ENCODE results near the gene TPPP2.

TPPP2 gene

GRCh38 chr14:21043974-21044618, 14.1 kb downstream of the TPPP2 start:
- H3K4me3 ChIP-seq (ENCODE audit: low read length) = no peak overlapping the region
- peaks cover 10% of the 10 kb centered on the region for H3K4me1 ChIP-seq (ENCODE audit: control insufficient read depth, insufficient read depth, low read length)

GRCh38 chr14:21047378-21047781, 17.4 kb downstream of the TPPP2 start:
- Histone ChIP-seq H3K4me1 (ENCODE audit: control insufficient read depth, insufficient read depth, low read length) (no peaks in the 10 kb centered on the region), H3K27me3 (ENCODE audit: control insufficient read depth, insufficient read depth, low read length) (no peaks in the 10 kb centered on the region), H3K9ac (ENCODE audit: low read length) (no peak overlapping the region), H3K36me3 (ENCODE audit: control insufficient read depth, insufficient read depth, low read length) (no peaks in the 10 kb centered on the region), H3K4me3 (ENCODE audit: low read length) (no peak overlapping the region), H3K27ac (ENCODE audit: low read depth, low read length) (no peak overlapping the region)

More at GRCh38 chr14:21043974-21044618, 14.1 kb downstream of the TPPP2 start:
- Histone ChIP-seq H3K36me3 (ENCODE audit: control insufficient read depth, insufficient read depth, low read length) (no peaks in the 10 kb centered on the region), H3K27ac (ENCODE audit: low read depth, low read length) (no peak overlapping the region), H3K9ac (ENCODE audit: low read length) (no peak overlapping the region), H3K27me3 (ENCODE audit: control insufficient read depth, insufficient read depth, low read length) (no peaks in the 10 kb centered on the region)

DNA sequence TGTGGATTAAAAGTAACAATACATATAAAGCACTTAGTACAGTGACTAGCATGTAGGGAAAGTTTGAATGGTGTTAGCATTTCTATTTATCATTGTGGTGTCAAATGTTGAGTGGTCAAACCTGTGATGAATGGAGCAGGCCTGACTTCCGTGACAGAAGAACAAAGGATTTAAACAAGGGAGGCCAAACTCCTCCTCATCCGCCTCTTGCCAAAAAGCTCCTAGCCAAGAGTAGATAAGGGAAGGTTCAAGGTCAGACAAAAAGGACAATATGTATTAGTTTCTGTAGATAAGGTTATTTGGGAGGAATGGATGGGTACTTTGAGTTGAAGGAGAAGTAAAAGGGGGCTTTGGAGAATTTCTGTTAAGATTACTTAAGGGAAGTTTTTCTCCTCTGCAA, 18.6 kb downstream of the TPPP2 start:
- Histone ChIP-seq H3K27ac (ENCODE audit: low read depth, low read length) (no peak overlapping the region), H3K4me1 (ENCODE audit: control insufficient read depth, insufficient read depth, low read length) (no peaks in the 10 kb centered on the region)

GRCh38 chr14:21049271-21049673, 19.3 kb downstream of the TPPP2 start:
- no peak overlapping the region for H3K27ac ChIP-seq (ENCODE audit: low read depth, low read length)
- no peaks in the 10 kb centered on the region for H3K4me1 ChIP-seq (ENCODE audit: control insufficient read depth, insufficient read depth, low read length)
- no peak overlapping the region for H3K4me3 ChIP-seq (ENCODE audit: low read length)
- no peaks in the 10 kb centered on the region for H3K27me3 ChIP-seq (ENCODE audit: control insufficient read depth, insufficient read depth, low read length)
- no peaks in the 10 kb centered on the region for H3K36me3 ChIP-seq (ENCODE audit: control insufficient read depth, insufficient read depth, low read length)
- H3K9ac ChIP-seq (ENCODE audit: low read length) = no peak overlapping the region

More for the DNA sequence above, 18.6 kb downstream of the TPPP2 start:
- Histone ChIP-seq H3K9ac (ENCODE audit: low read length) (no peak overlapping the region), H3K27me3 (ENCODE audit: control insufficient read depth, insufficient read depth, low read length) (no peaks in the 10 kb centered on the region), H3K4me3 (ENCODE audit: low read length) (no peak overlapping the region), H3K36me3 (ENCODE audit: control insufficient read depth, insufficient read depth, low read length) (no peaks in the 10 kb centered on the region)

GRCh38 chr14:21050597-21050996, 20.6 kb downstream of the TPPP2 start:
- Histone ChIP-seq H3K36me3 (ENCODE audit: control insufficient read depth, insufficient read depth, low read length) (no peaks in the 10 kb centered on the region), H3K27me3 (ENCODE audit: control insufficient read depth, insufficient read depth, low read length) (no peaks in the 10 kb centered on the region), H3K4me3 (ENCODE audit: low read length) (no peak overlapping the region), H3K4me1 (ENCODE audit: control insufficient read depth, insufficient read depth, low read length) (no peaks in the 10 kb centered on the region), H3K27ac (ENCODE audit: low read depth, low read length) (no peak overlapping the region), H3K9ac (ENCODE audit: low read length) (no peak overlapping the region)

DNA sequence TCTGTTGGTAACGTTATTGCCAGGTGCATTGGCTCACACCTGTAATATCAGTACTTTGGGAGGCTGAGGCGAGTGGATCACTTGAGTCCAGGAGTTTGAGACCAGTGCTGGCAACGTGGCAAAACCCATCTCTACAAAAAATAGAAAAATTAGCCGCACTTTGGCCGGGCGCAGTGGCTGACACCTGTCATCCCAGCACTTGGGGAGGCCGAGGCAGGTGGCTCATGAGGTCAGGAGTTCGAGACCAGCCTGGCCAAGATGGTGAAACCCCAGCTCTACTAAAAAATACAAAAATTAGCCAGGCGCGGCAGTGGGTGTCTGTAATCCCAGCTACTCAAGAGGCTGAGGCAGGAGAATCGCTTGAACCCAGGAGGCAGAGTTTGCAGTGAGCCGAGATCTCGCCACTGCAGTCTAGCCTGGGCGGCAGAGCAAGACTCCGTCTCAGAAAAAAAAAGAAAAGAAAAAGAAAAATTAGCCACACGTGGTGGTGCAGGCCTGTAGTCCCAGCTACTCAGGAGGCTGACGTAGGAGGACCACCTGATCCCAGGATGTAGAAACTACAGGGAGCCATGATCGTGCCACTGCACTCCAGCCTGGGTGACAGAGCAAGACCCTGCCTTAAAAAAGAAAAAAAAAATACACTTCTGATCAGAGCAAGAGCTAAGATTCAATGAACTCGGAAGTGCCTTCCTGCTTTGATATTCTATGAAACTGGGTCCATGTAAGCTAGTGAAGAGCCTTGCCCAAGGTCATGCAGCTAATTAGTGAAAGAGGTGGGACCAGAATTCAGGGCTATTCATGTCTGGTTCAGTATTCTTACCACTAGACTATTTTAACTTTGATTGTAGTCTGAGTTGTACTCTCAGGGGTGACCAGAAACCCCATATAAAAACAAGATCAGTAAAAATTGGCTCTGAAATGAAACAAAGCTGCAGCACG, 23.4 kb downstream of the TPPP2 start:
- no peaks in the 10 kb centered on the region for H3K36me3 ChIP-seq (ENCODE audit: control insufficient read depth, insufficient read depth, low read length)
- no peaks in the 10 kb centered on the region for H3K27me3 ChIP-seq (ENCODE audit: control insufficient read depth, insufficient read depth, low read length)
- H3K27ac ChIP-seq (ENCODE audit: low read depth, low read length) = no peak overlapping the region
- H3K4me3 ChIP-seq (ENCODE audit: low read length) = no peak overlapping the region
- no peak overlapping the region for H3K9ac ChIP-seq (ENCODE audit: low read length)
- no peaks in the 10 kb centered on the region for H3K4me1 ChIP-seq (ENCODE audit: control insufficient read depth, insufficient read depth, low read length)

- Histone ChIP-seq H3K4me3 (ENCODE audit: low read length) (no peak overlapping the region), H3K4me1 (ENCODE audit: control insufficient read depth, insufficient read depth, low read length) (no peaks in the 10 kb centered on the region), H3K27me3 (ENCODE audit: control insufficient read depth, insufficient read depth, low read length) (no peaks in the 10 kb centered on the region), H3K27ac (ENCODE audit: low read depth, low read length) (no peak overlapping the region), H3K36me3 (ENCODE audit: control insufficient read depth, insufficient read depth, low read length) (no peaks in the 10 kb centered on the region), H3K9ac (ENCODE audit: low read length) (no peak overlapping the region)
Observed at GRCh38 chr14:21054123-21054767, 24.2 kb downstream of the TPPP2 start.

DNA sequence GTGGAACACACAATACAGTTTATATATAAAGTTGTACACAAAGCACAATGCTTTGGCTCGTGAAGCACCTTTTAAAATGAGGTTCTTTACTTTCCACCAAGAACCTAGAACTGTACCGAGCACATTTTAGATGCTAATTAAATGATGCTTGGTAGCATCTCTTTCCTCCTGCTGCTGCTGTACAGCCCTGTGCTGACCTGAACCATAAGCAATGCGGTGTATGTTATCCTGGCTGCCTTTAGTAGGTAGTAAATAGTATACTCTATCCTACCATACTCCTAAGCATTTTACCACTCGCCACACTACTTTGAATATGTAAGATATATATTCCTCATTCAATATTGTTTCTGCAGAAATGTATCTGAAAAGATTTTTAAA, 24.7 kb downstream of the TPPP2 start:
- H3K27me3 ChIP-seq (ENCODE audit: control insufficient read depth, insufficient read depth, low read length) = no peaks in the 10 kb centered on the region
- H3K36me3 ChIP-seq (ENCODE audit: control insufficient read depth, insufficient read depth, low read length) = no peaks in the 10 kb centered on the region
- H3K4me3 ChIP-seq (ENCODE audit: low read length) = no peak overlapping the region
- H3K4me1 ChIP-seq (ENCODE audit: control insufficient read depth, insufficient read depth, low read length) = no peaks in the 10 kb centered on the region
- H3K9ac ChIP-seq (ENCODE audit: low read length) = no peak overlapping the region
- no peak overlapping the region for H3K27ac ChIP-seq (ENCODE audit: low read depth, low read length)

DNA sequence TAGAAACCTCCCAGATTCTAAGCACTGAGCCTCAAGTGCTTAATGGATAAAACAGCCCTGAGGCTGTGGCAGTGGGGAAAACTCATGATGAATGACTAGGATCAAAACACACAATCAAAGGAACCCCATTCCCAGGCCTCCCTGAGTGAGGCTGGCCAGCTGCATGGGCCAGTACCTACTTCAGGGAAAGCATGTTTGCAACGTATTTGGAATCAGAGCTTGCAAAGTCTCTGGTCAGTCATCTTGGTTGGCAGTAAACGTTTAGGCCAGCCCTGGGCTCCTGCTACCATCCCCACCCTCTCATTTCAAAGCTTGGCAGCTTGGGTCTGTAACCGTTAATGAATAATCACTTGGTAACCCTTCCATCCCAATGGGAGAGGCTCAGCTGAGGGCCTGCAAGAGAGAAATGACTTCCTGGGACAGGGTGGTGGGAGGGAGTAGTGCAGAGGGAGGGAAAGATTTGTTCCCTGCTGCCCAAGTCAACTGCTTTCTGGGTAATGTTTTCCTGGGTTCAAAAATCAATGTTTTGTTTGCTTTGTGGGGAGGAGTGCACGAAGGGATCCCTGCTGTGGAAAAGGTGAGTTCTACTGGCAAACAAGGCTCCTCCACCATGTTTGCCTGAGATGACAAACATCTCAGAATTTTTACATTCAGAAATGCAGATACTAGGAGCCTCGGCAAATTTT, 25.6 kb downstream of the TPPP2 start:
- H3K4me3 ChIP-seq (ENCODE audit: low read length) = no peak overlapping the region
- no peaks in the 10 kb centered on the region for H3K27me3 ChIP-seq (ENCODE audit: control insufficient read depth, insufficient read depth, low read length)
- no peaks in the 10 kb centered on the region for H3K36me3 ChIP-seq (ENCODE audit: control insufficient read depth, insufficient read depth, low read length)
- no peak overlapping the region for H3K27ac ChIP-seq (ENCODE audit: low read depth, low read length)
- no peaks in the 10 kb centered on the region for H3K4me1 ChIP-seq (ENCODE audit: control insufficient read depth, insufficient read depth, low read length)
- H3K9ac ChIP-seq (ENCODE audit: low read length) = no peak overlapping the region

DNA sequence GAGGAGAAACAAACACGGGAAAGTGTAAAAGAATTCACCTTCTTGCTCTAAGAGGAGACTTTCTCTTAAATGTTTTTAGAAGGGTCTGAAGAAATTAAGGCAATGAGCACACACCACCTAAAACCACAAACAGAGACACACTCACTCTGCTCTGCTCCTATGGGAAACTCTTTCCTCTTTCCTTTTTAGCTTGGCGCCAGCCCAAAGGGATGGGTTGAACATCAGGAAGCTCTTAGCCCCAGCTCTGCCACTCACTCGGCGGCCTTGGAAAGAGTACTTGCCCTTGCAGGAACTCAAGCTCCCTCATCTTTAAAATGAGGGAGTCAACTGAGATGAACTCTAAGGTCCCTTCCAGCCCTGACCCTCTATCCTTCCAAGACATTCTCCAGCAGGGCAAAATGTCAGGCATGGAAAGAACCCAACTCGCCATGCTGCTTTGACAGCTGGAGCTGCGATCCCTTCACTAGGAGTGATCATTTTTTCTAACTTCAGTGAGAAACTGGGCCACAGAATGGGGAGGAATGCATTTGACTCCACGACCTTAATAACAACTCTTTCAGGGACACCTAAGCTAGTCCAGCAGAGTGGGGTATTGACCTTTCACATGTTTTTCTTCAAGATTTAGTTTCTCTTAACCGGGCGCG, 26.6 kb downstream of the TPPP2 start:
- H3K4me3 ChIP-seq (ENCODE audit: low read length) = no peak overlapping the region
- H3K27me3 ChIP-seq (ENCODE audit: control insufficient read depth, insufficient read depth, low read length) = no peaks in the 10 kb centered on the region
- H3K9ac ChIP-seq (ENCODE audit: low read length) = no peak overlapping the region
- no peak overlapping the region for H3K27ac ChIP-seq (ENCODE audit: low read depth, low read length)
- H3K36me3 ChIP-seq (ENCODE audit: control insufficient read depth, insufficient read depth, low read length) = no peaks in the 10 kb centered on the region
- no peaks in the 10 kb centered on the region for H3K4me1 ChIP-seq (ENCODE audit: control insufficient read depth, insufficient read depth, low read length)

GRCh38 chr14:21057803-21058675, 28.0 kb downstream of the TPPP2 start, which contains the start of gene RNASE8:
RNASE8 (plus strand) TSS chr14:21057822; CDS start chr14:21057893, 71 bp downstream.
- H3K9ac ChIP-seq (ENCODE audit: low read length) = no peak within 1 kb of the TSS
- peaks cover 1% of the 10 kb centered on the region for H3K4me1 ChIP-seq (ENCODE audit: control insufficient read depth, insufficient read depth, low read length)
- H3K27ac ChIP-seq (ENCODE audit: low read depth, low read length) = no peak within 1 kb of the TSS
- no peaks in the 10 kb centered on the region for H3K27me3 ChIP-seq (ENCODE audit: control insufficient read depth, insufficient read depth, low read length)
- no peak within 1 kb of the TSS for H3K4me3 ChIP-seq (ENCODE audit: low read length)
- no peaks in the 10 kb centered on the region for H3K36me3 ChIP-seq (ENCODE audit: control insufficient read depth, insufficient read depth, low read length)

Measured in rectal smooth muscle tissue (tissue), 1 donor.